HepG2 (cell line): ENCODE results near the gene BCAR3. TPM values are rescaled to one million over a fixed set of nuclear protein-coding genes. Genes with fewer than 3 reads are reported as not detected.

Source experiments
- ATAC-seq: fragments of 200-7000 bp; cut with Tn5 transposase; 3 replicates; pipeline ENCODE4 v1.9.1; 2020; ENCODE audit warnings: mild to moderate bottlenecking, moderate library complexity
- BruUV-seq: library from RNA; stranded (reverse); fragments of 400-500 nt; replicated peaks from 2 replicates; lab custom pipeline; 2021; lab: Mats Ljungman, UMichigan
- CTCF ChIA-PET: fragments of 300-600 bp; formaldehyde crosslinking; extraction: SDS; loops from one replicate; lab custom pipeline; 2021; ENCODE audit warnings: low total read pairs, inconsistent platforms, low intra/inter-chr PET ratio; lab: Yijun Ruan, JAX
- POLR2A ChIA-PET: fragments of 350-600 bp; sonication (Branson Sonifier 250); formaldehyde crosslinking; loops from one replicate; lab custom pipeline; 2020; ENCODE audit warnings: antibody characterized with exemption, inconsistent platforms; lab: Yijun Ruan, JAX
- DNase-seq: peaks from one replicate; pipeline ENCODE4 v3.0.0-alpha.2; 2015; ENCODE audit warnings: low spot score
- FAIRE-seq: peaks from 3 replicates; lab custom pipeline; 2011; peaks lifted over from hg19 to GRCh38; lab: Jason Lieb, UNC
- H2AFZ ChIP-seq: one replicate; pipeline ENCODE4 v1.6.1; 2011; ENCODE audit warnings: low read length, inconsistent platforms
- H3K27ac ChIP-seq: fragments of 300-600 bp; 3 replicates; pipeline ENCODE4 v1.8.0; 2011; ENCODE audit warnings: mixed run types, mild to moderate bottlenecking, mixed read lengths, low read length, inconsistent platforms; ENCODE audit not compliant: insufficient read depth; ENCODE audit errors: extremely low read length
- H3K27me3 ChIP-seq, 2 experiments: fragments of 200-600 bp in 1 of 2; 2 replicates in 1 of 2; 3 replicates in 1 of 2; pipeline versions ENCODE4 v1.6.0 to v1.8.0; 2011; ENCODE audit warnings: low read length in 2 of 2, mild to moderate bottlenecking in 2 of 2, moderate library complexity in 2 of 2, inconsistent platforms in 1 of 2; ENCODE audit not compliant: insufficient read depth in 2 of 2, control insufficient read depth in 1 of 2
- H3K36me3 ChIP-seq, 2 experiments: fragments of 200-600 bp in 1 of 2; replicated peaks in 1 of 2; 2 replicates in 1 of 2; 3 replicates in 1 of 2; pipeline versions ENCODE4 v1.5.1 to v1.8.0; 2011; ENCODE audit warnings: low read length in 2 of 2, inconsistent platforms in 1 of 2; ENCODE audit not compliant: insufficient read depth in 2 of 2, control insufficient read depth in 1 of 2
- H3K4me1 ChIP-seq: 2 replicates; pipeline ENCODE4 v1.5.1; 2012; ENCODE audit warnings: low read length, inconsistent platforms; ENCODE audit not compliant: insufficient read depth
- H3K4me2 ChIP-seq: 2 replicates; pipeline ENCODE4 v1.6.0; 2011; ENCODE audit warnings: low read depth, low read length, inconsistent platforms
- H3K4me3 ChIP-seq, 3 experiments: fragments of 200-600 bp in 1 of 3; sonication (generic), shearing (Covaris generic) in 1 of 3; replicated peaks in 1 of 3; 2 replicates each; pipeline ENCODE4 v1.5.1; 2011 to 2016; ENCODE audit warnings: low read length in 3 of 3, inconsistent platforms in 2 of 3, low read depth in 2 of 3, mild to moderate bottlenecking in 2 of 3, control low read depth in 1 of 3, mixed read lengths in 1 of 3; ENCODE audit not compliant: insufficient read depth in 1 of 3
- H3K79me2 ChIP-seq: one replicate; pipeline ENCODE4 v1.6.1; 2011; ENCODE audit warnings: low read length, inconsistent platforms; ENCODE audit not compliant: insufficient read depth
- H3K9ac ChIP-seq: 2 replicates; pipeline ENCODE4 v1.6.0; 2011; ENCODE audit warnings: mild to moderate bottlenecking, low read depth, low read length, inconsistent platforms; ENCODE audit not compliant: insufficient read depth
- H3K9me3 ChIP-seq: 2 replicates; pipeline ENCODE4 v1.5.1; 2012; ENCODE audit warnings: mild to moderate bottlenecking, low read length
- H4K20me1 ChIP-seq: 2 replicates; pipeline ENCODE4 v1.6.0; 2011; ENCODE audit warnings: inconsistent platforms, mild to moderate bottlenecking, low read length, moderate library complexity; ENCODE audit not compliant: insufficient read depth
- EEA1 ChIP-seq: sonication (generic); formaldehyde crosslinking; IDR thresholded peaks from 2 replicates; pipeline ENCODE4 v1.5.1; 2020; ENCODE audit warnings: mild to moderate bottlenecking, missing genetic modification reagents, borderline replicate concordance
- SMC3 ChIP-seq: IDR thresholded peaks from 2 replicates; pipeline ENCODE4 v1.6.1; 2011; ENCODE audit warnings: low read length, improper control_type of control experiment
- SOX6 ChIP-seq, 2 experiments: fragments of 450-650 bp in 1 of 2; sonication (generic) in 1 of 2; formaldehyde crosslinking in 1 of 2; IDR thresholded peaks; 2 replicates each; pipeline versions ENCODE4 v1.4.0 to v1.6.1; 2017 to 2020; ENCODE audit warnings: antibody characterized with exemption in 1 of 2, mild to moderate bottlenecking in 1 of 2, missing genetic modification reagents in 1 of 2
- STAG1 ChIP-seq: sonication (generic); formaldehyde crosslinking; IDR thresholded peaks from 2 replicates; pipeline ENCODE4 v1.4.0; 2020; ENCODE audit warnings: missing genetic modification reagents
- ZNF143 ChIP-seq: sonication (generic); formaldehyde crosslinking; IDR thresholded peaks from 2 replicates; pipeline ENCODE4 v1.4.0; 2020; ENCODE audit warnings: missing genetic modification reagents
- ZNF709 ChIP-seq: sonication (generic); formaldehyde crosslinking; IDR thresholded peaks from 2 replicates; pipeline ENCODE4 v1.5.0; 2020; ENCODE audit warnings: mild to moderate bottlenecking, missing genetic modification reagents
- ZNF841 ChIP-seq: sonication (generic); formaldehyde crosslinking; IDR thresholded peaks from 2 replicates; pipeline ENCODE4 v1.8.1; 2023; ENCODE audit warnings: missing genetic modification reagents, borderline replicate concordance
- WGBS: methylation state at CpG from one replicate; pipeline ENCODE4 v1.1.6; 2017; ENCODE audit warnings: low lambda C conversion rate; 5-methylcytosine and 5-hydroxymethylcytosine counted together
- in situ Hi-C: cut with HindIII; loops from 2 replicates; pipeline ENCODE4 v1.10.0; 2017; ENCODE audit warnings: low pct_unique_long_range_greater_than_20kb; ENCODE audit not compliant: extremely low pct_ligation_motif_present
- intact Hi-C: fragments of 100-400 bp; cut with micrococcal nuclease; formaldehyde crosslinking; loops from one replicate; pipeline ENCODE4 v1.10.0; 2022; ENCODE audit not compliant: unreplicated experiment
- polyA plus RNA-seq, 8 experiments: library from polyadenylated mRNA; depleted of rRNA in 3 of 8; stranded (reverse) in 7 of 8; unstranded in 1 of 8; fragments of >200 nt; fragmentation: Illumina TruSeq in 4 of 8; extraction: Trizol in 4 of 8; gene quantifications; 2 replicates each; pipeline versions ENCODE4 v1.2.1 to v1.2.3, GENCODE V29; 2011 to 2016; ENCODE audit warnings: low read depth in 4 of 8, missing spikeins in 1 of 8, mixed read lengths in 1 of 8; ENCODE audit not compliant: insufficient read depth in 1 of 8
- total RNA-seq, 5 experiments: library from RNA; depleted of rRNA; stranded (reverse); fragments of >200 nt; fragmentation: Illumina TruSeq; extraction: Trizol; gene quantifications; 2 replicates each; pipeline ENCODE4 v1.2.3, GENCODE V29; 2016; ENCODE audit warnings: low read depth in 1 of 5
- TF ChIP-seq, protein P1 (sequence below): sonication (generic); formaldehyde crosslinking; conservative IDR thresholded peaks from 2 replicates; pipeline ENCODE4 v1.8.1; 2023; ENCODE audit warnings: missing genetic modification reagents
- TF ChIP-seq, protein P2 (sequence below): sonication (generic); formaldehyde crosslinking; IDR thresholded peaks from 2 replicates; pipeline ENCODE4 v1.4.0; 2020; ENCODE audit warnings: missing genetic modification reagents, borderline replicate concordance
- TF ChIP-seq, protein P3 (sequence below): sonication (generic); formaldehyde crosslinking; IDR thresholded peaks from 2 replicates; pipeline ENCODE4 v1.4.0; 2020; ENCODE audit warnings: missing genetic modification reagents, borderline replicate concordance
- TF ChIP-seq, protein P4 (sequence below): IDR thresholded peaks from 2 replicates; pipeline ENCODE4 v1.6.1; 2016; ENCODE audit warnings: mild to moderate bottlenecking, missing biosample characterization, missing genetic modification reagents

BCAR3 gene
- total and polyA plus RNA-seq, 2 of the 13 experiments (the other 11 are each of a cell fraction or from before 2014, with no cell fraction given), result 3.6 to 4.8 TPM

DNA sequence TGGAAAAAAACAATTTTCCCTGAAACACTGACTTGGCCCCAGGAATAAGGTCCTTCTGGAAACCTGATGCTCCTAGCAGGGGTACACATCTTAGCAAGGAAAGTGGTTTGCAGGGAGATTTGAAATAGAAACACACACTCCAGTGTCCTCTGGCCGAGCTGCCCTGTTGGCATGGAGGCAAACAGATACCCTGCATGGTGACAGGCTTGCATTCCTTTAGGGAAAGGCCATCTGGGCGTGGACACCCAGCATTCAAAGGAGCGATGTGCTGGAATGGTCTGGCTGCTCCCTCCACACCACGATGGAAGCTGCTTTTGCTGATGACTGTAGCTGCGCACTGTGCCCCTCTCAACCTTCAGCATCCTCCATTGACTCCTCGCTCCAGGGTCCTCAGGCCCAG is 41.5 kb upstream of the BCAR3 start (continued):
- TF ChIP-seq ZNF841 (CRISPR knock-in tag) (no peak), ZNF143 (no peak)
- TF ChIP-seq, protein P1, sequence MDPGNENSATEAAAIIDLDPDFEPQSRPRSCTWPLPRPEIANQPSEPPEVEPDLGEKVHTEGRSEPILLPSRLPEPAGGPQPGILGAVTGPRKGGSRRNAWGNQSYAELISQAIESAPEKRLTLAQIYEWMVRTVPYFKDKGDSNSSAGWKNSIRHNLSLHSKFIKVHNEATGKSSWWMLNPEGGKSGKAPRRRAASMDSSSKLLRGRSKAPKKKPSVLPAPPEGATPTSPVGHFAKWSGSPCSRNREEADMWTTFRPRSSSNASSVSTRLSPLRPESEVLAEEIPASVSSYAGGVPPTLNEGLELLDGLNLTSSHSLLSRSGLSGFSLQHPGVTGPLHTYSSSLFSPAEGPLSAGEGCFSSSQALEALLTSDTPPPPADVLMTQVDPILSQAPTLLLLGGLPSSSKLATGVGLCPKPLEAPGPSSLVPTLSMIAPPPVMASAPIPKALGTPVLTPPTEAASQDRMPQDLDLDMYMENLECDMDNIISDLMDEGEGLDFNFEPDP (CRISPR knock-in tag), result no peak
- TF ChIP-seq, protein P2, sequence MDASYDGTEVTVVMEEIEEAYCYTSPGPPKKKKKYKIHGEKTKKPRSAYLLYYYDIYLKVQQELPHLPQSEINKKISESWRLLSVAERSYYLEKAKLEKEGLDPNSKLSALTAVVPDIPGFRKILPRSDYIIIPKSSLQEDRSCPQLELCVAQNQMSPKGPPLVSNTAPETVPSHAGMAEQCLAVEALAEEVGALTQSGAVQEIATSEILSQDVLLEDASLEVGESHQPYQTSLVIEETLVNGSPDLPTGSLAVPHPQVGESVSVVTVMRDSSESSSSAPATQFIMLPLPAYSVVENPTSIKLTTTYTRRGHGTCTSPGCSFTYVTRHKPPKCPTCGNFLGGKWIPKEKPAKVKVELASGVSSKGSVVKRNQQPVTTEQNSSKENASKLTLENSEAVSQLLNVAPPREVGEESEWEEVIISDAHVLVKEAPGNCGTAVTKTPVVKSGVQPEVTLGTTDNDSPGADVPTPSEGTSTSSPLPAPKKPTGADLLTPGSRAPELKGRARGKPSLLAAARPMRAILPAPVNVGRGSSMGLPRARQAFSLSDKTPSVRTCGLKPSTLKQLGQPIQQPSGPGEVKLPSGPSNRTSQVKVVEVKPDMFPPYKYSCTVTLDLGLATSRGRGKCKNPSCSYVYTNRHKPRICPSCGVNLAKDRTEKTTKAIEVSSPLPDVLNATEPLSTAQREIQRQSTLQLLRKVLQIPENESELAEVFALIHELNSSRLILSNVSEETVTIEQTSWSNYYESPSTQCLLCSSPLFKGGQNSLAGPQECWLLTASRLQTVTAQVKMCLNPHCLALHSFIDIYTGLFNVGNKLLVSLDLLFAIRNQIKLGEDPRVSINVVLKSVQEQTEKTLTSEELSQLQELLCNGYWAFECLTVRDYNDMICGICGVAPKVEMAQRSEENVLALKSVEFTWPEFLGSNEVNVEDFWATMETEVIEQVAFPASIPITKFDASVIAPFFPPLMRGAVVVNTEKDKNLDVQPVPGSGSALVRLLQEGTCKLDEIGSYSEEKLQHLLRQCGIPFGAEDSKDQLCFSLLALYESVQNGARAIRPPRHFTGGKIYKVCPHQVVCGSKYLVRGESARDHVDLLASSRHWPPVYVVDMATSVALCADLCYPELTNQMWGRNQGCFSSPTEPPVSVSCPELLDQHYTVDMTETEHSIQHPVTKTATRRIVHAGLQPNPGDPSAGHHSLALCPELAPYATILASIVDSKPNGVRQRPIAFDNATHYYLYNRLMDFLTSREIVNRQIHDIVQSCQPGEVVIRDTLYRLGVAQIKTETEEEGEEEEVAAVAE, result no peak

DNA sequence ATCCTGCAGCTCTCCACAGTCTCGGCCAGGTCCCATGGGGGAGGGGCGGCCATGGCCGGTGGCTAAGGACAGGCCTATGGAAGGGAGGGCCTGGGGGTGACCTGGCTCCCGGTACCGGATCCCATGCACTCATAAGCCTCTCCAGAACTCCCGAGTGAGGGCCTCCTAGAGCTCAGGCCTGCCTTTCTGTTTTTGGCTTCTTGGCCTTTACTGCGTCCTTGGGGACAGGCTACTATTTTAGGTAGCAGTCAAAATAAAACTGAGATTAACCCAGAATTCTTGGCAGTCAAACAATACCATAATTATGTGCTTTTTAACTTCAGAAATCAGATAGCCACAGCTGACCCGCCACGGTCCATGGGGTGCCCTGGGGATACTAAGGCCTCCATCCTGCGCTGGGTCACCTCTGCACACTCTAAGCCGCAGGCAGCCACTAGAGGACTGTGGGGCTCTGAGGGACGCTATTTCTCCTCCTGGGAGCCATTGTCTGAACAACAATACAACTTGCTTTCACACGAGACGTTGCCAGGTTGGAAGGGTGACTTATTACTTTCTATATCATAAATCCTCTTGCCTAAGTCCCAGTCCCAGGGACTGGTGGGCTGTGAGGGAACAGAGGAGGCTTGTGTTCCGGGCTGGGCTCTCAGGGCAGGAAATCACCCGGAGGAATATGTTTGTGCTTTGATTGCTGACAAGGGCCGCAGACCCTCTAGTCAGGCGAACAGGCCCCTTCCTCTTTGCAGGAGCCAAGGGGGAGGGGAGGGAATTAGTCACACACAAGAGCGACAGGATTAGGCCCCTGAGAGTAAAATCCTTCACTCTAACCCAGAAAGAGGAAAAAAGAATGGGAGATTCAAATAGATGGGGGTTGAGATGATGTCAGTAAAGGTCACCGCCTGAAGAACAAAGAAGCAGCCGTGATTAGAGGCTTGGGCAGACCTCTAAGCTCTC is 40.7 kb upstream of the BCAR3 start:
- DNase-seq, result no peak
- Histone ChIP-seq H3K27me3 (peaks cover 0 to 12% of the 10 kb centered on the region in 2 experiments; a peak in 2 of 5 replicates), H3K36me3 (no peaks in the 10 kb centered on the region), H3K9me3 (no peaks in the 10 kb centered on the region), H3K4me3 (peak overlapping the region; percentile 28 to 58 (median 41)), H3K4me1 (peaks cover 23% of the 10 kb centered on the region), H3K27ac (no peak overlapping the region), H2AFZ (peak overlapping the region; percentile 91), H3K4me2 (peak overlapping the region; percentile 93), H4K20me1 (no peaks in the 10 kb centered on the region), H3K9ac (peak overlapping the region; percentile 53), H3K79me2 (no peaks in the 10 kb centered on the region)
- no TSS peak for BruUV-seq
- ATAC-seq, result peak; percentile 96
- in situ Hi-C loops, result no loop called here
- ChIA-PET CTCF (interaction anchor here (0.9 kb wide), 1 partner anchor 91 kb away, joined by 3 read pairs; no protein-coding TSS in a partner anchor), POLR2A (interaction anchor here (0.9 kb wide), 1 partner anchor 13 kb away, joined by 3 read pairs; no protein-coding TSS in a partner anchor)
- intact Hi-C loops, result no loop called here
- FAIRE-seq, result no peak
- WGBS, result 36% methylated on average over 13 of the region's 21 CpGs
- no peak for TF ChIP-seq ZNF709
- TF ChIP-seq, protein P3, sequence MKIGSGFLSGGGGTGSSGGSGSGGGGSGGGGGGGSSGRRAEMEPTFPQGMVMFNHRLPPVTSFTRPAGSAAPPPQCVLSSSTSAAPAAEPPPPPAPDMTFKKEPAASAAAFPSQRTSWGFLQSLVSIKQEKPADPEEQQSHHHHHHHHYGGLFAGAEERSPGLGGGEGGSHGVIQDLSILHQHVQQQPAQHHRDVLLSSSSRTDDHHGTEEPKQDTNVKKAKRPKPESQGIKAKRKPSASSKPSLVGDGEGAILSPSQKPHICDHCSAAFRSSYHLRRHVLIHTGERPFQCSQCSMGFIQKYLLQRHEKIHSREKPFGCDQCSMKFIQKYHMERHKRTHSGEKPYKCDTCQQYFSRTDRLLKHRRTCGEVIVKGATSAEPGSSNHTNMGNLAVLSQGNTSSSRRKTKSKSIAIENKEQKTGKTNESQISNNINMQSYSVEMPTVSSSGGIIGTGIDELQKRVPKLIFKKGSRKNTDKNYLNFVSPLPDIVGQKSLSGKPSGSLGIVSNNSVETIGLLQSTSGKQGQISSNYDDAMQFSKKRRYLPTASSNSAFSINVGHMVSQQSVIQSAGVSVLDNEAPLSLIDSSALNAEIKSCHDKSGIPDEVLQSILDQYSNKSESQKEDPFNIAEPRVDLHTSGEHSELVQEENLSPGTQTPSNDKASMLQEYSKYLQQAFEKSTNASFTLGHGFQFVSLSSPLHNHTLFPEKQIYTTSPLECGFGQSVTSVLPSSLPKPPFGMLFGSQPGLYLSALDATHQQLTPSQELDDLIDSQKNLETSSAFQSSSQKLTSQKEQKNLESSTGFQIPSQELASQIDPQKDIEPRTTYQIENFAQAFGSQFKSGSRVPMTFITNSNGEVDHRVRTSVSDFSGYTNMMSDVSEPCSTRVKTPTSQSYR (CRISPR knock-in tag), result peak; percentile 40; the same call in 1 of the 2 replicates
- TF ChIP-seq EEA1, result no peak
- peak; percentile 44; the same call in 1 of the 2 replicates for TF ChIP-seq STAG1
- no peak for TF ChIP-seq SOX6 (IDR thresholded peaks at IDR 0.05)
- peak; percentile 43; the same call in 1 of the 2 replicates for TF ChIP-seq SOX6 (CRISPR knock-in tag; IDR thresholded peaks at IDR 0.05)
- TF ChIP-seq, protein P4, sequence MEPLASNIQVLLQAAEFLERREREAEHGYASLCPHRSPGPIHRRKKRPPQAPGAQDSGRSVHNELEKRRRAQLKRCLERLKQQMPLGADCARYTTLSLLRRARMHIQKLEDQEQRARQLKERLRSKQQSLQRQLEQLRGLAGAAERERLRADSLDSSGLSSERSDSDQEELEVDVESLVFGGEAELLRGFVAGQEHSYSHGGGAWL (CRISPR knock-in tag), result 0 out of 2 replicates have a peak, but pooled peaks have one; percentile 26
- peak; percentile 20; the same call in 1 of the 2 replicates for TF ChIP-seq SMC3
